Stimulated activated CD4-positive, alpha-beta T cell treated with anti-CD3 and anti-CD28 coated beads, TNF-alpha, amount 100 ng/mL, for 4 hours (primary cell): ENCODE data around the gene WFDC5.
"Not testable (repeated sequence)": the region's sequence is repeated elsewhere in the genome, so short reads cannot be mapped to it uniquely, and the experiment has no call there.

ENCODE experiments used
- DNase-seq, 3 experiments: peaks; one replicate each; pipeline ENCODE4 v3.0.0-alpha.2; 2020; ENCODE audit warnings: low read depth in 3 of 3

WFDC5 gene

GRCh38 chr20:45114465-45115385 is at the start of gene WFDC5:
Gene WFDC5 (minus strand): TSS chr20:45115174. CDS start chr20:45115083, 91 bp downstream.
- DNase-seq, result no peak

- no peak for DNase-seq
Measured at GRCh38 chr20:45163083-45163803, 48.3 kb upstream of the WFDC5 start.

GRCh38 chr20:45157962-45158361 is 43.0 kb upstream of the WFDC5 start:
- DNase-seq, result no peak

GRCh38 chr20:45156713-45157112 is 41.7 kb upstream of the WFDC5 start:
- no peak for DNase-seq

DNA sequence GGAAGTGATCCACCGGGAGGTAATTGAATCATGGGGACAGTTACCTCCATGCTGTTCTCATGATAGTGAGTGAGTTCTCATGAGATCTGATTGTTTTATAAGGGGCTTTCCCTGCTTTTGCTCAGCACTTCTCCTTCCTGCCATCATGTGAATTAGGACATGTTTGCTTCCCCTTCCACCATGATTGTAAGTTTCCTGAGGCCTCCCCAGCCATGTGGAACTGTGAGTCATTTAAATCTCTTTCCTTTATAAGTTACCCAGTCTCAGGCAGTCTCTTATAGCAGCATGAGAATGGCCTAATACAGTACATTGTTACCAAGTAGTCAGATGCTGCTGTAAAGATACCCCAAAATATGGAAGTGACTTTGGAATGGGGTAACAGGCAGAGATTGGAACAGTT is 39.8 kb upstream of the WFDC5 start:
- DNase-seq, result not testable (repeated sequence)

GRCh38 chr20:45154183-45154582 is 39.2 kb upstream of the WFDC5 start:
- no peak for DNase-seq

DNA sequence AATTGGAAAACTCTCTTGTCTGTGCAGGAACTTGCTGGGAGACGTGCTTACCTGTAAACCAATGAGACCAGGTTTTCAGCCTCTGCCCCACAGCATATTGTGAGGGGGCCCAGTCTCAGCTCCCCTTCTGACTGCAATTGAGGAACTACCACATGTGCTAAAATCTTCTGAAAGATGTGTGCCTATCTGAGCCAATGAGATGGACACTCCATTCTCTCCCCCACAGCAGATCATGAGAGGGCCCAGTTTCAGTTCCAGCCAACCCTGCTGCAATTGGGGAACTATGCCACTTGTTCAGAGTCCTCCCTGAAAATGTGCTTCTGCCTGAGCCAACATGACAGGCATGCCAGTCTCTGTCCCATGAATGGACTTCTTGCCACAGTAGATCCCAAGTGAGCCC is 38.8 kb upstream of the WFDC5 start:
- no peak for DNase-seq

GRCh38 chr20:45153147-45153546 is 38.2 kb upstream of the WFDC5 start:
- DNase-seq, result no peak

- no peak for DNase-seq
Measured at GRCh38 chr20:45152405-45152804, 37.4 kb upstream of the WFDC5 start.

- DNase-seq, result no peak
Measured at GRCh38 chr20:45149062-45149461, 34.1 kb upstream of the WFDC5 start.

GRCh38 chr20:45140836-45141235 is 25.9 kb upstream of the WFDC5 start:
- no peak for DNase-seq

DNA sequence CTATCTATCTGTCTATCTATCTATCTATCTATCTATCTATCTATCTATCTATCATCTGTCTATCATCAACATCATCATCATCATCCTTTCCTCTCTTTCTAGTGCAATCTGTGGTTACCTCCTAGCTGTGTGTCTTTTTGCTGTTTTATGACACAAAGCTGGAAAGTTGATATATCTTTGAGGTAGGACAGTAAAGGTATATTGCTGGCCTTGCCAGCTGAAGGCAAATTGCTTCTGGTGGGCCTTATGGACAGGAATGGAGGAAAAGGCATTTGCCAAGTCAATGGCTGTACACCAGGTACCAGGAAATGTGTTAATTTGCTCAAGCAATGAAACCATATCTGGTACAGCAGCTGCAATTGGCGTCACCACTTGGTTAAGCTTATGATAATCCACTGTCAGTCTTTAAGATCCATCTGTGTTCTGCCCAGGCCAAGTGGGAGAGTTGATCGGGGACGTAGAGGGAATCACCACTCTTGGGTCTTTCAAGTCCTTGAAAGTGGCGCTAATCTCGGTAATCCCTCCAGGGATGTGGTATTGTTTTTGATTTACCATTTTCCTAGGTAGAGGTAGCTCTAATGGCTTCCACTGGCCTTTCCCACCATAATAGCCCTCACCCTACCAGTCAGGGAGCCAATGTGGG is 24.9 kb upstream of the WFDC5 start:
- not testable (repeated sequence) for DNase-seq

DNA sequence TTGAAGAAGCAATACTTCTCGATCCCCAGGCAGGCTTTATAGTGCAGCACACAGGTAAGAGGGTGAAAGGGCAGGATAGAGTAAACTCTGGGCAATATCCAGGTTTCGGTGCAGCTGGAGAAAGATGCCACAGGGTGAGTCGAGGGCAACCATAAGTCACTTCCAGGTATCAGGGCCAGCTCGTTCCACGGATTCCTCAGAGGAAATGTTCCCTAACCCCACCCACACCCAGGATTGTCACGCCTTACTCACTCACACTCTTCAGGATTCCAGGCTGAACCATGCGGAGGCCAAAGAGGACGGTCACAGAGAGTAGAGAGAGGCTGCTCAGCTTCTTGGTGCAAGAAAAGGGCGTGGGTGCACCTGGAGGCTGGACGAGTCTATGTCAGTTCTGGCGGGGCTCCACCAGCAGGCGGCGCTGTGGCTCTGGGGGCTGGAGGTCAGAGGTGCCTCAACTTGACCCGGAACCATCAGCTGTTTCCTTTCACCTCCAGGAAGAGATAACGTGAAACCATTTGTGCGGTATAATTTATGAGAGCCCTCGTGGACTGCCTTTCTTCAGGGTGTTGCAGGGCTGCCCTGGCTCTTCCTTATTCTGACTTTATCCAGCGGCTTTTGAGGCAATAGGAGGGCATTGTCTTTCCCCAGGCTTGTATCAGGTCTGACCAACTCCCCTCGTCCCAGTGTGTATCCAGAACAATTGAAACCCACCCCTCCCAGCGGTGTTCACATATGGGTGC is 23.8 kb upstream of the WFDC5 start:
- peak in 2 of 3 experiments; percentile 8 to 13 for DNase-seq

DNA sequence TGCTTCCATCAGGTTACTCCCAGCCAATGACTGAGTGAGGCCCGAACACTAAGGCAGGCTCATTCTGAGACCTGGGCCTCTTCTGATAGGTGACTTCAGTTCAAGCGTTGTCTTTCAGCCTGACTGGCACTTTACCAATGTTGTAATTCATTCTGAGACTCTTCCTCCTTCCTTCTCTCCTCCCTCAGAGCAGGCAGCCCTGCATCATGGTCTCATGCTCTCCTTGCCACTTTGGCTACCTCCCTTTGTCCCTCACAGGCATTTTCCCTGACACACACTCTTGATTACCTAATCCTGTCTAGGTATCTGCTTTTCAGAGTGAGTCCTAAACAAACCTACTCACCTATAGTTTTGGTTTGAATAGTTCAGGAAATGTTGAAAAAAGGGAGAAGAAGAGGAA is 21.9 kb upstream of the WFDC5 start:
- no peak for DNase-seq

DNA sequence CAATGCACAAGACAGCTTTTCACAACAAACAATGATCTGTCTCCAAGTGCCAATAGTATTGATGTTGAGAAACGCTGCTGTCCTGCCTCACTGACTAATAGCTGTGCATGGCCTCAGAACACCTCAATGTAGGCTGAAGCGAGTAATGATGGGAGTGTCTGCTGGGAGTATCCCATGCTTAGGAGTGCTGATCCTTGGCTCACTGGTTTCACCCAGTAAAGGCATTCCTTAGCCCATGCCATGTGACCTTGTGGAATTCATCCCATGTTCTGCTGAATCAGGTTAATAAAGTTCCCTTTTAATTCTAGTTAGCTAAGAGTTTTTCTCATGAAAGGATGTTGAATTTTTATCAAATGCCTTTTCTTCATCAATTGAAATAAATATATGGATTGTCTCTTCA is 13.1 kb upstream of the WFDC5 start:
- DNase-seq, result no peak

DNA sequence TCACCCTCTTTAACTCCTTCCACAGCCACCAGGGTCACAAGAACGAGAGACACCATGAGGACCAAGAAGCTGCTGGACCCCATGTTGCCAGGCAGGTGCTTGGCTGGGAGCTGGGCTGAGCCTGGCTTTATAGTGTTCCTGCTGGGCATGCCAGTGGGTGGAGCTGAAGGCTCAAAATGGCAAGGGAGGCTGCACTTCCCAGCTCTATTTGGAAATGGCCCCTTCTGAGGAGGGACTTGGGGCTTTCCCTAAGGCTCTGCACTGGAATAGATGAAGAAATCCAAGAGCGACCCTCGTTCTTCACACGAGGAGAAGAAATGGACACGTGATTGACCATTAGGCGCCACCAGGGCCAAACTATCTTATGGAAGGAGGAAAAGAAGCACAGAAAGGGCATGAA is 9.4 kb upstream of the WFDC5 start, which contains the start of gene WFDC12:
Gene WFDC12 (minus strand): TSS at position 101 of the 400 bp plus-strand sequence. CDS start 18 bp downstream, at position 83.
- no peak for DNase-seq

DNA sequence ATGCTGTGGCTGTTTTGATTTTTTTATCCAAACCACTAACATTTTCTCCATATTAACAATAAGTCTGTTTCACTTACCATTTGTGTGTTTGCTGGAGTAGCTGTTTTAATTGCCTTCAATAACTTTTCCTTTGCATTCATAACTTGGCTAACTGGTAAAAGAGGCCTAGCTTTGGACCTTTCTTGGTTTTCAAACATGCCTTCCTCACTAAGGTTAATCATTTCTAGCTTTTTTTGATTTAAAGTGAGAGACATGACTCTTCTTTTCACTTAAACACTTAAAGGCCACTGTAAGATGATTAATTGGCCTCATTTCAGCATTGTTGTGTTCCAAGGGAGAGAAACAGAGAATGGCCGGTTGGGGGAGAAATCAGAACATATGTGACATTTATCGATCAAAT is 6.4 kb upstream of the WFDC5 start:
- DNase-seq, result no peak

- no peak for DNase-seq
Measured at GRCh38 chr20:45119556-45120266, 4.7 kb upstream of the WFDC5 start.

DNA sequence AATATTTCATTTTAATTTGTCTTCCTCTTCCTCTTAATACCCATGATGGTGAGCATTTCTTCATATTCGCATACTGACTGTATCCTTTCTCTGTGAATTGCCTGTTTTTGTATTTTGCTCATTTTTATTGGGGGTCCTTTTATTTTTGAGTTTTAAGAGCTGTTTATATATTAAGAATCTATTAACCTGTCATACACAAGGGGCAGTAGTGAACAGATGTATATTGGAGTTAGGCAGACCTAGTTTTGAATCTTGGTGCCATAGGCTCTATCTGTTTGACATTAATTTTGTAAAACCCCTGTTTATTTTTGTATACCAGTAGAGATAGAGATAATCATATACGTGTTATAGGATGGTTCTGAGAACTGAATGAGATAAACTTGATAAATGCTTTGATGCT is 3.1 kb upstream of the WFDC5 start:
- DNase-seq, result no peak

GRCh38 chr20:45117581-45117980 is 2.6 kb upstream of the WFDC5 start:
- no peak for DNase-seq

GRCh38 chr20:45115829-45116228 is 855 bp upstream of the WFDC5 start:
- no peak for DNase-seq
